Measurements from ENCODE around the gene MC2R. TPM values are rescaled to one million over a fixed set of nuclear protein-coding genes. Genes with fewer than 3 reads are reported as not detected.

Gene MC2R
- total RNA-seq, result not detected
- not detected for polyA plus RNA-seq

GRCh38 chr18:13915391-13915790 lies at the start of gene MC2R:
Gene MC2R (minus strand): TSS chr18:13915536. CDS start chr18:13885518, 30,018 bp downstream.
- no peak within 1 kb of the TSS for H3K27ac ChIP-seq (ENCODE audit: low read depth)
- H3K36me3 ChIP-seq (ENCODE audit: insufficient read depth), result no peaks in the 10 kb centered on the region
- H3K4me1 ChIP-seq (ENCODE audit: insufficient read depth), result no peaks in the 10 kb centered on the region
- no peak for DNase-seq (ENCODE audit: extremely low spot score)
- WGBS, result 65% methylated on average over 4 of the region's 4 CpGs
- H3K4me3 ChIP-seq (ENCODE audit: low read depth, low read length), result no peak within 1 kb of the TSS

DNA sequence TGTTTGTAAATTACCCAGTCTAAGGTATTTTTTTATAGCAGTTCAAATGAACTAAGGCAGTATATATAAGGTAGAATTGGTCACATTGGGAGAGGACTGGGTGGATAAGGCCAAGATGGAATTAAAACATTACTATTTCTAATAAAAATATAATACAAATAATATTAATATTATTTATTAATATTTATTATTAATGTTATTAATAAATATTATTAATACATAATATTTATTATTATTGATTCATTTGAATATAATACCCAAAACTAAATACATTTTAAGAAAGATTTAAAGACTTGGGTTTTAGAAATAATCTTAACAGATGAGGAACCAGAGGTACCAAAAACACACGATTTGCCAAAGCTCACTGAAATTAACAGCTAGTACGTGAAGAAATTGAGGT lies 30.5 kb upstream of the MC2R start:
- Histone ChIP-seq H3K4me3 (ENCODE audit: low read depth, low read length) (no peak overlapping the region), H3K36me3 (ENCODE audit: insufficient read depth) (no peaks in the 10 kb centered on the region), H3K27ac (ENCODE audit: low read depth) (no peak overlapping the region), H3K4me1 (ENCODE audit: insufficient read depth) (no peaks in the 10 kb centered on the region)
- no peak for DNase-seq (ENCODE audit: extremely low spot score)
- 88% methylated on average over 2 of the region's 2 CpGs for WGBS

- 68% methylated on average over 2 of the region's 2 CpGs for WGBS
- no peaks in the 10 kb centered on the region for H3K4me1 ChIP-seq (ENCODE audit: insufficient read depth)
- H3K27ac ChIP-seq (ENCODE audit: low read depth), result no peak overlapping the region
Measured at GRCh38 chr18:13943338-13943737, 28.0 kb upstream of the MC2R start.

DNA sequence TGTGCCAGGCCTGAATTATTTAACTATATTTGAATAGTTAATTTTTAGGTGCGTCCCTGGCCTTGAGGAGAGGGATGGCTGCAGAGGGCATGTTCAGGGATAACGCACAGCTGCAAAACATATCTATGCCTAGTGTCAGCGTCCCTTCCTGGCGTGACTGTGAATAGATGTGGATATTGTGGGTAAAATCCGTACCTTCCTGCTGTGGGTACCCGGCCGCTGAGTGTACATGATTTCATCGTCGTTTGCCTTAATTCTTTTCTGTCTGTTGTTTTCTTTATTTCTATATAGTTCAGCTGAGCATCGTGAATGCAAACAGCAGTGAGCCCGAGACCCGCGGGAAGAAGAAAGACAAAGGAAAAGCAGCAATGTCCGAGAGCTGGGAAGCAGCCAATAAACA lies 25.0 kb upstream of the MC2R start:
- Histone ChIP-seq H3K36me3 (ENCODE audit: insufficient read depth) (no peaks in the 10 kb centered on the region), H3K27ac (ENCODE audit: low read depth) (no peak overlapping the region), H3K4me1 (ENCODE audit: insufficient read depth) (no peaks in the 10 kb centered on the region), H3K4me3 (ENCODE audit: low read depth, low read length) (no peak overlapping the region)
- no peak for DNase-seq (ENCODE audit: extremely low spot score)
- WGBS, result 81% methylated on average over 14 of the region's 14 CpGs

More at GRCh38 chr18:13943338-13943737, 28.0 kb upstream of the MC2R start:
- DNase-seq (ENCODE audit: extremely low spot score), result no peak
- H3K4me3 ChIP-seq (ENCODE audit: low read depth, low read length), result no peak overlapping the region
- H3K36me3 ChIP-seq (ENCODE audit: insufficient read depth), result no peaks in the 10 kb centered on the region

DNA sequence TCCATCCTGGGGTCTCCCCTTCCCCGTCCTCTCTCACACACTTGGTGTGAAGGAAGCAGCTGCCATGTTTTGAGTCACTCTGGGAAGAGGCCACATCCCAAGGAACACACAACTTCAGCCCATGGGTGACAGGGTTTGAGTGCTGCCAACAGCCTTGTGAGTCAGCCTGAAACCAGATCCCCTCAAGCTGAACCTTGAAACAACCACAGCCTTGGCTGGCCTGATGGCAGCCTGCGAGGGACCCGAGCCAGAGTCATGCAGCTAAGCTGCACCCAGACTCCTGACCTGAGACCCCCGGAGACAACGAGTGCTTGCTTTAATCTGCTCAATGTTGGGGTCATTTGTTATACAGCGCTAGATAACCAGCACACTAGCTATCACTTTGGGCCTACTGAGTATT lies 19.3 kb upstream of the MC2R start:
- H3K27ac ChIP-seq (ENCODE audit: low read depth), result no peak overlapping the region
- H3K4me1 ChIP-seq (ENCODE audit: insufficient read depth), result no peaks in the 10 kb centered on the region
- WGBS, result 90% methylated on average over 6 of the region's 6 CpGs
- no peak overlapping the region for H3K4me3 ChIP-seq (ENCODE audit: low read depth, low read length)
- no peak for DNase-seq (ENCODE audit: extremely low spot score)
- H3K36me3 ChIP-seq (ENCODE audit: insufficient read depth), result no peaks in the 10 kb centered on the region

DNA sequence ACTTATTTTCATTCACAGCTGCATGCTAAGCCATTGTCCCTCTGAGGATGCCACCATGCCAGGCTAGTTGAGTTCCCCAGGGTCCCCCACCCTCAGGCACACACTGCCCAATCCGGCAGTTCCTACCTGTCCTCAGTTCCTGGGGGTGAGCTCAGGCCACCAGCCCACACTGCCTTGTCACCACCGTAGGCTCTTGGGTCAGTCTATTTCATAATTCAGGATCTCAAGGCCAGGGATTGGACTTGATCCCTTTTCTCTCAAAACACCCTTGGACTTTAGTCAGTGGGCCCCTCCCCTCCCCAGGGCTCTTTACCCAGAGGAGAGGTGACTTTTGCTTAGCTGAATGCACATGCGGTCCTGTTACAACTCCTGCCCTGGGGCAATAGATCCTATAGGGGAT lies 18.7 kb upstream of the MC2R start:
- Histone ChIP-seq H3K36me3 (ENCODE audit: insufficient read depth) (no peaks in the 10 kb centered on the region), H3K27ac (ENCODE audit: low read depth) (no peak overlapping the region), H3K4me1 (ENCODE audit: insufficient read depth) (no peaks in the 10 kb centered on the region), H3K4me3 (ENCODE audit: low read depth, low read length) (no peak overlapping the region)
- DNase-seq (ENCODE audit: extremely low spot score), result no peak
- WGBS, result 88% methylated on average over 3 of the region's 3 CpGs

- Histone ChIP-seq H3K27ac (ENCODE audit: low read depth) (no peak overlapping the region), H3K4me1 (ENCODE audit: insufficient read depth) (no peaks in the 10 kb centered on the region), H3K4me3 (ENCODE audit: low read depth, low read length) (no peak overlapping the region), H3K36me3 (ENCODE audit: insufficient read depth) (no peaks in the 10 kb centered on the region)
- no peak for DNase-seq (ENCODE audit: extremely low spot score)
- 65% methylated on average over 10 of the region's 10 CpGs for WGBS
Measured at GRCh38 chr18:13932285-13933025, 17.1 kb upstream of the MC2R start.

DNA sequence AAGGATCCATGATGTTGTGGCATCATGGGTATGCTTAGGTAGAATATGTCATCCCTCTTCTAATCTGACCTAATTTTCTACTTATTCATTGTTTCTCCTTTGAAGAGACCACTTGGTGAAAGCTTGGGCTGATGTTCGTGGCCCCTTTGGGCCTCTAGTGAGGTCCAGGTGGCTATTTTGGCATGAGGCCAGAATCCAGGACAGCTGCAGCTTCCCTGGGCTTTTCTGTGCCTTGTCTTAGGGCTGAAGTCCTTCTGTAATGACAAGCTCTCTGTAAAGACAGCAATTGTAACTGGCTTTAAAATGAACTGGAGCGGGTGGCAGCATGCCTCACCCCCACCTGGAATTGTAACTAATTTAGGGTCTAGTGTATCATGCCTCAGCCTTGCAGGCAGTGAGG lies 15.6 kb upstream of the MC2R start:
- no peak for DNase-seq (ENCODE audit: extremely low spot score)
- Histone ChIP-seq H3K36me3 (ENCODE audit: insufficient read depth) (no peaks in the 10 kb centered on the region), H3K27ac (ENCODE audit: low read depth) (no peak overlapping the region), H3K4me1 (ENCODE audit: insufficient read depth) (no peaks in the 10 kb centered on the region), H3K4me3 (ENCODE audit: low read depth, low read length) (no peak overlapping the region)
- 60% methylated on average over 2 of the region's 2 CpGs for WGBS

GRCh38 chr18:13923221-13923620 lies 7.9 kb upstream of the MC2R start:
- Histone ChIP-seq H3K36me3 (ENCODE audit: insufficient read depth) (no peaks in the 10 kb centered on the region), H3K27ac (ENCODE audit: low read depth) (no peak overlapping the region), H3K4me1 (ENCODE audit: insufficient read depth) (no peaks in the 10 kb centered on the region), H3K4me3 (ENCODE audit: low read depth, low read length) (no peak overlapping the region)
- WGBS, result 81% methylated on average over 3 of the region's 3 CpGs
- no peak for DNase-seq (ENCODE audit: extremely low spot score)

- Histone ChIP-seq H3K4me3 (ENCODE audit: low read depth, low read length) (no peak overlapping the region), H3K4me1 (ENCODE audit: insufficient read depth) (no peaks in the 10 kb centered on the region), H3K27ac (ENCODE audit: low read depth) (no peak overlapping the region), H3K36me3 (ENCODE audit: insufficient read depth) (no peaks in the 10 kb centered on the region)
- 75% methylated on average over 8 of the region's 8 CpGs for WGBS
- DNase-seq (ENCODE audit: extremely low spot score), result no peak
Measured at GRCh38 chr18:13918898-13919297, 3.6 kb upstream of the MC2R start.

DNA sequence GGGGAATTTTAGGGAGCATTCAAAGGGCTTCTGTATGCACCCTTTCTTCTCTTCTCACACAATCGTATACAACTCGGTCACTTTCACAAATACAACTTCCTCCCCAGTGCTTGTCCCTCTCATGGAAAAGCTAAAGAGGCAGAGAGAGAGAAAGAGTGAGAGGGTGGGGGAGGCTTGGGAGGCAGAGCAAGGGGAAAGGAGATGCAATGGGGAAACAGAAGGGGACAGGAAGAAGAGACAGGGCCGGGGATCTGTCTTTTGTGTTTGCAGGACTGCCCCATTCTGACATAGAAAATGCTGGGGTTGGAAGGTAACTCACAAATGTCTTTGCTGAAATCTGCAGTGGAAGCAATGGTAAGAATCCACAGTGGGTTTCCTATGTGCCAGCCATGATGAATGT lies 2.1 kb upstream of the MC2R start:
- WGBS, result 88% methylated on average over 3 of the region's 3 CpGs
- Histone ChIP-seq H3K4me1 (ENCODE audit: insufficient read depth) (no peaks in the 10 kb centered on the region), H3K36me3 (ENCODE audit: insufficient read depth) (no peaks in the 10 kb centered on the region), H3K27ac (ENCODE audit: low read depth) (no peak overlapping the region), H3K4me3 (ENCODE audit: low read depth, low read length) (no peak overlapping the region)
- no peak for DNase-seq (ENCODE audit: extremely low spot score)

DNA sequence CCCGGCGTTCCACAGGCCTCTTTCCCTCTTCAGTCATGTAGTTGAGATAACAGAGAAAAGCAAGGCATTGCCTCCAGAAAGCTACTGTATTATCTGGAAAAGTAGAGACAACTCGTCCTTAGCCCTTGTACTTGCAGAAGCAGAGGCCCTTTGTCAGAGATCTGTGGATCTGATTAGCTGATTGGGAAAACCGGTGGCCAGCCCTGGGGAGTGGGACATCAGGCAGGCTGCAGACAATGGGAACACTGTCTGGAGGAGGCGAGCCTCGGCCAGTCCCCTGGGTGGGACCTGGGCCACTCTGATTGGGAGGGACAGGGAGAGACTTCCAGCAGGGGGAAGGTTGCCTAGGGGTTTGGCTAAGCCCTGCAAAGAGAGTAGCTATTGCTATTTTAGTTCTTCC lies 1.2 kb upstream of the MC2R start:
- Histone ChIP-seq H3K27ac (ENCODE audit: low read depth) (no peak overlapping the region), H3K36me3 (ENCODE audit: insufficient read depth) (no peaks in the 10 kb centered on the region), H3K4me1 (ENCODE audit: insufficient read depth) (no peaks in the 10 kb centered on the region), H3K4me3 (ENCODE audit: low read depth, low read length) (no peak overlapping the region)
- no peak for DNase-seq (ENCODE audit: extremely low spot score)
- 51% methylated on average over 6 of the region's 6 CpGs for WGBS

DNA sequence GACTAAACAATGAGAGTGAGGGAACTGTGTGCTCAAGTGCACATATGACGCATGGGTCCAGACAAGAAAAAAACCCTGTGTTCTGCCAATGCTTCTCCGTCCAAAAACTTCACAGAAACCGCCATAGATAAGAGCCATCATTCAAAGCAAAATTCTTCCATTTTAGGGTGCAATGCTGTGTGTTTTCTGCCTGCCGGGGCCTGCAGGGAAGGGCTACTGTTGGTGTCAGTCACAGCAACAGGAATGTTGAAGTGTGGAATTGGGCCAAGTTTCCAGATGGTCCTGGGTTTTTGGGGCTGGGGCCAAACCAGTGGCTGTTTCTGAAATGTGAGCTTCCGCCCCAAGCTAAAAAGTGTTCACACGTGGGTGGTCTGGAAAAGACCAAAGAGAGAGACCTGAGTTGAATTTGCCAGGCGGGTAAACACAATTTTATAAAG lies 677 bp upstream of the MC2R start:
- DNase-seq (ENCODE audit: extremely low spot score), result peak; percentile 5
- Histone ChIP-seq H3K4me1 (ENCODE audit: insufficient read depth) (no peaks in the 10 kb centered on the region), H3K4me3 (ENCODE audit: low read depth, low read length) (no peak overlapping the region), H3K27ac (ENCODE audit: low read depth) (no peak overlapping the region), H3K36me3 (ENCODE audit: insufficient read depth) (no peaks in the 10 kb centered on the region)
- WGBS, result 35% methylated on average over 7 of the region's 7 CpGs

GRCh38 chr18:13914756-13915155 lies 580 bp downstream of the MC2R start:
- H3K36me3 ChIP-seq (ENCODE audit: insufficient read depth), result no peaks in the 10 kb centered on the region
- H3K4me3 ChIP-seq (ENCODE audit: low read depth, low read length), result no peak overlapping the region
- no peak overlapping the region for H3K27ac ChIP-seq (ENCODE audit: low read depth)
- no peak for DNase-seq (ENCODE audit: extremely low spot score)
- WGBS, result 88% methylated on average over 9 of the region's 9 CpGs
- no peaks in the 10 kb centered on the region for H3K4me1 ChIP-seq (ENCODE audit: insufficient read depth)

GRCh38 chr18:13914170-13914569 lies 1.2 kb downstream of the MC2R start:
- WGBS, result 93% methylated on average over 10 of the region's 10 CpGs
- H3K4me3 ChIP-seq (ENCODE audit: low read depth, low read length), result no peak overlapping the region
- no peaks in the 10 kb centered on the region for H3K4me1 ChIP-seq (ENCODE audit: insufficient read depth)
- no peak for DNase-seq (ENCODE audit: extremely low spot score)
- H3K36me3 ChIP-seq (ENCODE audit: insufficient read depth), result no peaks in the 10 kb centered on the region
- no peak overlapping the region for H3K27ac ChIP-seq (ENCODE audit: low read depth)

Measured in urinary bladder (tissue), 4 donors.